Gastrocnemius medialis (tissue), 4 donors: ENCODE measurements around the gene EGR1. TPM values are rescaled to one million over a fixed set of nuclear protein-coding genes. Genes with fewer than 3 reads are reported as not detected.

Source experiments
- ATAC-seq, 2 donors: fragments of 150-250 bp; one replicate each; pipeline ENCODE4 v1.9.1; 2016
- DNase-seq, 2 donors: peaks; one replicate each; pipeline ENCODE4 v3.0.0-alpha.2; 2019
- H3K27ac ChIP-seq, 4 donors: fragments of 200-600 bp; sonication (generic); 1 replicate in 1 of 4; 2 replicates in 3 of 4; pipeline ENCODE4 v1.5.1; 2016 to 2018; ENCODE audit warnings: mild to moderate bottlenecking in 2 of 4, moderate library complexity in 1 of 4
- H3K27me3 ChIP-seq, 3 donors: fragments of 200-600 bp; sonication (generic) in 2 of 3; 1 replicate in 1 of 3; 2 replicates in 2 of 3; pipeline versions ENCODE4 v1.5.1 to v1.6.0; 2016 to 2019; ENCODE audit warnings: mild to moderate bottlenecking in 1 of 3, moderate library complexity in 1 of 3
- H3K36me3 ChIP-seq, 2 donors: fragments of 200-600 bp; sonication (generic) in 1 of 2; one replicate each; pipeline ENCODE4 v1.5.1; 2017 to 2018
- H3K4me1 ChIP-seq, 2 donors: fragments of 200-600 bp; sonication (generic) in 1 of 2; one replicate each; pipeline ENCODE4 v1.5.1; 2016 to 2017; ENCODE audit warnings: mild to moderate bottlenecking in 2 of 2
- H3K4me3 ChIP-seq, 4 donors: fragments of 200-600 bp; sonication (generic) in 3 of 4; 1 replicate in 1 of 4; 2 replicates in 3 of 4; pipeline ENCODE4 v1.5.1; 2016 to 2019; ENCODE audit warnings: mild to moderate bottlenecking in 2 of 4
- H3K9me3 ChIP-seq, 3 donors: fragments of 200-600 bp; sonication (generic) in 2 of 3; 1 replicate in 1 of 3; 2 replicates in 2 of 3; pipeline ENCODE4 v1.5.1; 2016 to 2019
- POLR2A ChIP-seq, 2 donors: fragments of 450-650 bp; IDR thresholded peaks; one replicate each; pipeline ENCODE4 v1.6.1; 2017; ENCODE audit warnings: antibody characterized with exemption in 2 of 2, mild to moderate bottlenecking in 2 of 2, moderate library complexity in 2 of 2
- in situ Hi-C, 4 donors: fragments of 200-750 bp; cut with MboI; loops; one replicate each; pipeline versions ENCODE4 v1.15.0 to v1.8.0; 2017; ENCODE audit warnings: low sequenced_read_pairs in 4 of 4
- intact Hi-C: fragments of 100-400 bp; cut with DNase I; formaldehyde crosslinking; loops from one replicate; pipeline ENCODE4 v1.15.1; 2023; ENCODE audit warnings: low total_unique reads
- total RNA-seq, 4 donors: library from RNA; depleted of rRNA; stranded (reverse); fragments of >200 nt; gene quantifications; one replicate each; pipeline versions ENCODE4 v1.1.0 to v1.2.3, GENCODE V29; 2016
- TF ChIP-seq, protein P1 (sequence below), 5 experiments: fragments of 450-650 bp in 3 of 5; fragments of 200-600 bp in 2 of 5; sonication (generic) in 2 of 5; IDR thresholded peaks in 4 of 5; conservative IDR thresholded peaks in 1 of 5; 1 replicate in 4 of 5; 2 replicates in 1 of 5; pipeline ENCODE4 v1.5.1; 2016 to 2019; ENCODE audit warnings: antibody characterized with exemption in 5 of 5, mild to moderate bottlenecking in 3 of 5, moderate library complexity in 3 of 5

EGR1 gene
- total RNA-seq, 4 donors from 2014 or later: 1.1 to 16.4 (median 7.2) TPM

DNA sequence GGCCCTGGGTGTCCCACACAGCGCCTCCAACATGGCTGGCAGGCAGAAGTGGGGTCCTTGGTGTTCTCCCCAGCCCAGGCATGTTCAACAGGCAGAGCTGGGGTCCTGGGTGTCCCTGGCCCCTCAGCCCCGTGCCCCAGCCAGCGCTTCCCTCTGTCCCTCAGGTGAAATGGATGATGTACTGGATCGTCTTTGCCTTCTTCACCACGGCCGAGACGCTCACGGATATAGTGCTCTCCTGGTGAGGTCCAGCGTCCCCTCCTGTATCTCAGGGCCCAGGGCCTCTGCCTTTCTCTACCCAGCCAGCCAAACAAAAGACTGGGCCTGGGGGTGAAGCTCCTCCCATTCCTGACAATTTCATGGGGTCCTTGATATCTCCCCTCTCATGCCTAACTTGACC lies 24.1 kb upstream of the EGR1 start:
- no peaks in the 10 kb centered on the region for H3K27me3 ChIP-seq
- H3K4me1 ChIP-seq: peaks cover 11 to 14% of the 10 kb centered on the region in 2 donors
- intact Hi-C loops (no loop called here), in situ Hi-C loops (loop anchor here in 1 of 4 donors (10.0 kb wide), 1 partner anchor 64 kb away; no protein-coding TSS in a partner anchor)
- H3K27ac ChIP-seq: no peak overlapping the region
- no peak overlapping the region for H3K4me3 ChIP-seq
- no peaks in the 10 kb centered on the region for H3K9me3 ChIP-seq
- no peak for DNase-seq
- peaks cover 0 to 5% of the 10 kb centered on the region in 2 donors for H3K36me3 ChIP-seq
- no peak for TF ChIP-seq POLR2A (IDR thresholded peaks at IDR 0.05)
- TF ChIP-seq, protein P1, sequence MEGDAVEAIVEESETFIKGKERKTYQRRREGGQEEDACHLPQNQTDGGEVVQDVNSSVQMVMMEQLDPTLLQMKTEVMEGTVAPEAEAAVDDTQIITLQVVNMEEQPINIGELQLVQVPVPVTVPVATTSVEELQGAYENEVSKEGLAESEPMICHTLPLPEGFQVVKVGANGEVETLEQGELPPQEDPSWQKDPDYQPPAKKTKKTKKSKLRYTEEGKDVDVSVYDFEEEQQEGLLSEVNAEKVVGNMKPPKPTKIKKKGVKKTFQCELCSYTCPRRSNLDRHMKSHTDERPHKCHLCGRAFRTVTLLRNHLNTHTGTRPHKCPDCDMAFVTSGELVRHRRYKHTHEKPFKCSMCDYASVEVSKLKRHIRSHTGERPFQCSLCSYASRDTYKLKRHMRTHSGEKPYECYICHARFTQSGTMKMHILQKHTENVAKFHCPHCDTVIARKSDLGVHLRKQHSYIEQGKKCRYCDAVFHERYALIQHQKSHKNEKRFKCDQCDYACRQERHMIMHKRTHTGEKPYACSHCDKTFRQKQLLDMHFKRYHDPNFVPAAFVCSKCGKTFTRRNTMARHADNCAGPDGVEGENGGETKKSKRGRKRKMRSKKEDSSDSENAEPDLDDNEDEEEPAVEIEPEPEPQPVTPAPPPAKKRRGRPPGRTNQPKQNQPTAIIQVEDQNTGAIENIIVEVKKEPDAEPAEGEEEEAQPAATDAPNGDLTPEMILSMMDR (IDR thresholded peaks at IDR 0.05 in 4 of 5, conservative IDR thresholded peaks at IDR 0.05 in 1 of 5): no peak
- ATAC-seq: no peak

DNA sequence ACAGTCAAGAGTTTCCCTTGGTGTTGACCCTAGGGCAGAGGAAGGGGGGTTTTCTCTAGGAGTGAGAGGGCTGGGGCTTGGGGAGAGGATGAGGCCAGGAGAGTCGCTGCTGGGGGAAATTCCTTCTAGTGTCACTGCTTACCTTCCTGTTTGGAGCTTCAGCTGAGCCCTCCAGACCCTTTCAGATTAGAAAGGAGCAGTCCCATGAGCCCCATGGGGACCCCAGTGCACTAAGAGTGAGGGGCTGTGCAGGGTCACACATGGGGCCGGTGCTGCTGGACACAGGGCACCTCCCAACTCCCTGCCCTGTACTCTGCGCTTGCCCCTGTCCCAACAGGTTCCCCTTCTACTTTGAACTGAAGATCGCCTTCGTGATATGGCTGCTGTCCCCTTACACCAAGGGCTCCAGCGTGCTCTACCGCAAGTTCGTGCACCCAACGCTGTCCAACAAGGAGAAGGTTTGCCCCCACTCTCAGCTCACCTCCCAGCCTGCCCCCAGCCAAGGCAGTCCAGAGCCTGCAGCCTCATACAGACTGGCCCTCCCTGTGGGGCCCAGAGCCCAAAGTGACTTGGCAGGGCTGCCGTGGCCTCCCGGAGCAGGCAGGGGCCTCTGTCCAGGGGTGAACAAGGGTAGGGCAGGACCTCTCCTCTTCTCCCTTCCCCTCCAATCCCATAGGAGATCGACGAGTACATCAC lies 21.1 kb upstream of the EGR1 start:
- in situ Hi-C loops: loop anchor here in 1 of 4 donors (10.0 kb wide), 1 partner anchor 61 kb away; no protein-coding TSS in a partner anchor
- H3K4me3 ChIP-seq: no peak overlapping the region
- intact Hi-C loops: no loop called here
- no peak overlapping the region for H3K27ac ChIP-seq
- TF ChIP-seq, protein P1 (IDR thresholded peaks at IDR 0.05 in 4 of 5, conservative IDR thresholded peaks at IDR 0.05 in 1 of 5): no peak
- TF ChIP-seq POLR2A (IDR thresholded peaks at IDR 0.05): no peak
- no peaks in the 10 kb centered on the region for H3K36me3 ChIP-seq
- ATAC-seq (no peak), DNase-seq (no peak)
- H3K4me1 ChIP-seq: peaks cover 3% of the 10 kb centered on the region in 2 donors
- no peaks in the 10 kb centered on the region for H3K27me3 ChIP-seq
- no peaks in the 10 kb centered on the region for H3K9me3 ChIP-seq

DNA sequence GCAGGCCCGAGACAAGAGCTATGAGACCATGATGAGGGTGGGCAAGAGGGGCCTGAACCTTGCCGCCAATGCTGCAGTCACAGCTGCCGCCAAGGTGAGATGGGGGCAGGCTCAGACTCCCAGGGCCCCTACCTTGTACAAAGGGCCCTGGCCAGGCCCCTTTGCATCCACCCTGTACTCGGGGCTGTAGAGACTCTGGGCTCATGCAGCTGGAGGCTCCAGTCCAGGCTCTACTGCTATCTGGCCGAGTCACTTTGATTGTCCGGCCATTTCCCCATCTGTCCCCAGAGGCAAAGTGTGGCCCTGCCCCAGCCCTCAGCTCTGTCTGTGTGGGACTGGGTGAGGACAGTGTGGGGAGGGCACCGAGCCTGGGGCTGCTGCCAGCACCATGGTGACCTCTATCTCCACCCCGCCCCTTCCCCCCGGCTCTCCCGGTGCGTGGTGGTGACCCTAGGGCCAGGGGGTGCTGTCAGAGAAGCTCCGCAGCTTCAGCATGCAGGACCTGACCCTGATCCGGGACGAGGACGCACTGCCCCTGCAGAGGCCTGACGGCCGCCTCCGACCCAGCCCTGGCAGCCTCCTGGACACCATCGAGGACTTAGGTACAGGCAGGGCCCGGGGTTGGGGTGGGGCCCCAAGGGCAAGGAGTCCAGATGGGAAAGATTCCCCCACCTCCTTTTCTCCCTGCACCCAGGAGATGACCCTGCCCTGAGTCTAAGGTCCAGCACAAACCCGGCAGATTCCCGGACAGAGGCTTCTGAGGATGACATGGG lies 20.3 kb upstream of the EGR1 start:
- no peaks in the 10 kb centered on the region for H3K36me3 ChIP-seq
- H3K9me3 ChIP-seq: no peaks in the 10 kb centered on the region
- no peak for DNase-seq
- H3K27ac ChIP-seq: no peak overlapping the region
- no peaks in the 10 kb centered on the region for H3K27me3 ChIP-seq
- intact Hi-C loops: no loop called here
- TF ChIP-seq POLR2A (IDR thresholded peaks at IDR 0.05): no peak
- TF ChIP-seq, protein P1 (IDR thresholded peaks at IDR 0.05 in 4 of 5, conservative IDR thresholded peaks at IDR 0.05 in 1 of 5): no peak
- no peak for ATAC-seq
- H3K4me1 ChIP-seq: peaks cover 0 to 5% of the 10 kb centered on the region in 2 donors
- no peak overlapping the region for H3K4me3 ChIP-seq
- in situ Hi-C loops: loop anchor here in 2 of 4 donors (5.0 to 10.0 kb wide), 2 partner anchors 57 to 60 kb away; no protein-coding TSS in a partner anchor

DNA sequence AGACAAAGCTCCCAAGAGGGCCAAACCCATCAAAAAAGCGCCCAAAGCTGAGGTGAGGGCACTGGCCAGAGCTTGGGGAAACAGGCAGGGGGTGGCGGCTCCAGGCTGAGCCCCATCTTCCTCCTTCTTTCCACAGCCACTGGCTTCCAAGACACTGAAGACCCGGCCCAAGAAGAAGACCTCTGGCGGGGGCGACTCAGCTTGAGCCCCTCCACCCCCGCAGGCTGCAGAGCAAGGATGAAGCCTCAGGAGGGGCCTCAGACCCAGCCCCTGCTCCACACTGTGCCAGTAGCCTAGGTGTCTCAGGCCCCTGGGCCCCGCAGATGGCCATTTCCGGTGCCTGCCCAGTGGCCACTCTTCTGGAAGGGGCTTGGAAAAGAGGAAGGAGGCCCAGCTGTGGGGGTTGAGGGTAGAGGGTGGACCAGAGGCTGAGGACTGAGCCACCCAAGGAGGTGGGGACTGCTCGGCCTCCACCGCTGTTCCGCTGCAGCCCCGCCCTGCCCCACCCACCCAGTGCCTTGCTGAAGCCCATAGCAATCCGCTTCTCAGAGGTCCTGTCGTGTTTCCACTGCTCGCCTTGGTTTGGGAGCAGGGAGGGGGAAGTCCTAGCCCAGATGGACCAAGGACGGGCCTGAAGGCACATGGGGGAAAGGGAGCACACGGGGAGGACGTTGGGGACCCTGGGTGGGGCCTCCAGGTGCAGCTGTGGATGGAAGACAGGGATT lies 19.6 kb upstream of the EGR1 start:
- Histone ChIP-seq H3K36me3 (no peaks in the 10 kb centered on the region), H3K4me3 (no peak overlapping the region), H3K27me3 (no peaks in the 10 kb centered on the region), H3K4me1 (peaks cover 0 to 7% of the 10 kb centered on the region in 2 donors), H3K9me3 (no peaks in the 10 kb centered on the region), H3K27ac (no peak overlapping the region)
- intact Hi-C loops: no loop called here
- ATAC-seq: no peak
- TF ChIP-seq, protein P1 (IDR thresholded peaks at IDR 0.05 in 4 of 5, conservative IDR thresholded peaks at IDR 0.05 in 1 of 5): no peak
- no peak for TF ChIP-seq POLR2A (IDR thresholded peaks at IDR 0.05)
- DNase-seq: no peak
- in situ Hi-C loops: loop anchor here in 2 of 4 donors (5.0 to 10.0 kb wide), 2 partner anchors 57 to 59 kb away; no protein-coding TSS in a partner anchor
